AG10803 (cell line): Measurements from ENCODE around the gene PDGFA.

Experiments used
- DNase-seq: peaks from one replicate; pipeline ENCODE4 v3.0.0; 2010; ENCODE audit warnings: low read depth
- H3K4me3 ChIP-seq: 2 replicates; pipeline ENCODE4 v1.5.1; 2011; ENCODE audit warnings: mild to moderate bottlenecking, low read length, control low read depth
- CTCF ChIP-seq: conservative IDR thresholded peaks from 2 replicates; pipeline ENCODE4 v1.5.1; 2011; ENCODE audit warnings: mild to moderate bottlenecking, low read length, control low read depth, inconsistent platforms

PDGFA gene

GRCh38 chr7:510131-510481, 9.5 kb downstream of the PDGFA start:
- DNase-seq = no peak
- no peak for TF ChIP-seq CTCF
- no peak overlapping the region for H3K4me3 ChIP-seq

GRCh38 chr7:509426-510130, 10.1 kb downstream of the PDGFA start:
- no peak for TF ChIP-seq CTCF
- H3K4me3 ChIP-seq = no peak overlapping the region
- DNase-seq = no peak

- no peak overlapping the region for H3K4me3 ChIP-seq
- DNase-seq = no peak
- TF ChIP-seq CTCF = no peak
These were observed 11.0 kb downstream of the PDGFA start for GRCh38 chr7:508461-509170.

GRCh38 chr7:507623-508300, 11.9 kb downstream of the PDGFA start:
- no peak overlapping the region for H3K4me3 ChIP-seq
- no peak for TF ChIP-seq CTCF
- no peak for DNase-seq

GRCh38 chr7:506921-507622, 12.6 kb downstream of the PDGFA start:
- DNase-seq = no peak
- TF ChIP-seq CTCF = no peak
- no peak overlapping the region for H3K4me3 ChIP-seq

GRCh38 chr7:506391-506831, 13.2 kb downstream of the PDGFA start:
- no peak for TF ChIP-seq CTCF
- no peak overlapping the region for H3K4me3 ChIP-seq
- no peak for DNase-seq
